ENCODE measurements around the gene ABCG1. TPM values are rescaled to one million over a fixed set of nuclear protein-coding genes. Genes with fewer than 3 reads are reported as not detected.

The ABCG1 gene
- total RNA-seq, 2 donors from 2014 or later = 15.4 to 24.4 TPM

GRCh38 chr21:42294273-42294880 is 75.4 kb downstream of the ABCG1 start:
- DNase-seq (ENCODE audit: low spot score in 2 of 2) (no peak), ATAC-seq (no peak)
- H3K9me3 Mint-ChIP-seq = no peaks in the 10 kb centered on the region
- peak overlapping the region in 1 of 2 donors; percentile 44 for H3K27ac Mint-ChIP-seq
- peaks cover 0 to 9% of the 10 kb centered on the region in 2 donors for H3K36me3 Mint-ChIP-seq

GRCh38 chr21:42295845-42296244 is 76.9 kb downstream of the ABCG1 start:
- ATAC-seq = no peak
- no peaks in the 10 kb centered on the region for H3K9me3 Mint-ChIP-seq

GRCh38 chr21:42296501-42296900 is 77.6 kb downstream of the ABCG1 start:
- no peak for DNase-seq (ENCODE audit: low spot score in 2 of 2)
- no peaks in the 10 kb centered on the region for H3K9me3 Mint-ChIP-seq
- peaks cover 0 to 6% of the 10 kb centered on the region in 2 donors for H3K36me3 Mint-ChIP-seq
- no peak for ATAC-seq
- no peak overlapping the region for H3K27ac Mint-ChIP-seq

More at GRCh38 chr21:42295845-42296244, 76.9 kb downstream of the ABCG1 start:
- DNase-seq (ENCODE audit: low spot score in 2 of 2) = no peak
- Mint-ChIP-seq H3K36me3 (peaks cover 0 to 6% of the 10 kb centered on the region in 2 donors), H3K27ac (peak overlapping the region in 1 of 2 donors; percentile 70)

DNA sequence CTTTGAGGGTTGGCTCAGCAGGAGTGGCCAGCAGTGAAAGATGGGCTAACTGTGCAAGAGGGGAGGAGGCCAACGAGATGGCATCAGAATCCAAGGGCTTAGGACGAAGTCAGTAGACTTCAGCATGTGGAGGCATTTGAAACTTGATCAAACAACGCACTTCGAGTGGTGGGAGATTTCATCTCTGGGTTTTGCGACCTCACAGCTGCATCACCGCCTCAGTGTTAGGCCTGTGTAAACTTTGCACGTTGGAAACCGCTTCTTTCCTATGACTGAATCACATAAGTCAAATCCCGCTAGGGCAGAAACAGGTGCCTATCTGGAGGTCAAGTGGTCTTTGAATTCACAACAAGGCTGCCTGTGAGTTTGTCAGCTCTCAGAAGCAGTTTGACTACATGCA is 78.4 kb downstream of the ABCG1 start:
- H3K9me3 Mint-ChIP-seq = no peaks in the 10 kb centered on the region
- DNase-seq (ENCODE audit: low spot score in 2 of 2) (no peak), ATAC-seq (no peak)
- peaks cover 0 to 6% of the 10 kb centered on the region in 2 donors for H3K36me3 Mint-ChIP-seq
- H3K27ac Mint-ChIP-seq = no peak overlapping the region

DNA sequence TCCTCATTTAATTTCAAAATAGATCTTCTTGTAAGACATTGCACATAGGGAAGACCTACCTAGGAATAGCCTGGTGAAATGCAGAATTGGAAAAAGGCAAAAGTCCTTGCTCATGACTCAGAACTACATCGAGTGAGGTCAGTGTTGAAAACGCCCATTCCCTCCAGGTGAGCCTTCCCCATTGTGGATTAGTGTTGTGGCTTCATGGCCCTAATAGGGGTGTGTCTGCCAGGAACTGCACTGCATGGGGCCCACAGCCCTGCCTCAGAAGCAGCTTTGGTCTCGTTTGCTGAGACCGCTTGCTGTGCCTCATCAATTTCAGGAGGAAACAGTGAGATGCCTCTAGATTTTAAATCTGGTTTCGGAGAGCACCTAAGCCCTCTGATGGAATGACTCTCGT is 79.3 kb downstream of the ABCG1 start:
- Mint-ChIP-seq H3K27ac (no peak overlapping the region), H3K9me3 (no peaks in the 10 kb centered on the region), H3K36me3 (peaks cover 0 to 6% of the 10 kb centered on the region in 2 donors)
- no peak for ATAC-seq
- no peak for DNase-seq (ENCODE audit: low spot score in 2 of 2)

GRCh38 chr21:42298657-42299056 is 79.7 kb downstream of the ABCG1 start:
- peaks cover 0 to 6% of the 10 kb centered on the region in 2 donors for H3K36me3 Mint-ChIP-seq
- no peak overlapping the region for H3K27ac Mint-ChIP-seq
- ATAC-seq = no peak
- DNase-seq (ENCODE audit: low spot score in 2 of 2) = no peak
- no peaks in the 10 kb centered on the region for H3K9me3 Mint-ChIP-seq

DNA sequence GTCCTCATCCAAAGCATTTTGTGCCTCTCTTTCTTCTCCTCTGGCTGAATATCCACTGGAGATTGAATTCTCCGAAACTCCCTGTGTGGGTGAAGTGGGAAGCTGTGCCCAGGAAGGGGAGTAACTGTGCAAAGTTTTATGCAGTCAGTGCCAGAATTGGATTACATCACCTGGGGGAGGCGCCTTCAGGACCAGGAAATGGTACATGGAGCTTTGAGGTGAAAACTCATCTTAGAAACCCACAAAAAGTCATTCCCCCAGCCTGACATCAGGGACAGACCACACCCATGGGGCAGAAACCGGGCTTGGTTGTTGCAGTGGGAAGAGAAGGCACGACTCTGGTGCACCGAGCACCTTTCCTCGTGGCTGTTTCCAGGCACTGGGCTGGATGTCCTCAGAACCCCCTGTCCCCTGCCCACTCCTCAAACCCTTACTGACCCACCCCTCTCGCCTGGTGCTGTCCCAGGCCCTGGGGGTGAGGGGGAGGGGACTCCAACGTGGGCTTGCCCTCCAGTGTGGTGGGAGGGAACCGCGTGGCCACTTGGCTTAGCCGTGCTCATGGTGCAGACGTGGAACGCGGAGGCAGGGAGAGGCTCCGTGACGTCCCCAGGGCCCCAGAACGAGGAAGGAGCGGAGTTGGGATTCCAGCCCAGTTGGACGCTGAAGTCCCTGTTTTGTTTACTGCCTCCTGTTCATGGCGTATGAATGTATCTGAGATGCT is 80.5 kb downstream of the ABCG1 start:
- peak; percentile 73 to 91 for ATAC-seq
- Mint-ChIP-seq H3K9me3 (no peaks in the 10 kb centered on the region), H3K36me3 (peaks cover 0 to 5% of the 10 kb centered on the region in 2 donors), H3K27ac (no peak overlapping the region)
- peak in 1 of 2 donors; percentile 40 for DNase-seq (ENCODE audit: low spot score in 2 of 2)

DNA sequence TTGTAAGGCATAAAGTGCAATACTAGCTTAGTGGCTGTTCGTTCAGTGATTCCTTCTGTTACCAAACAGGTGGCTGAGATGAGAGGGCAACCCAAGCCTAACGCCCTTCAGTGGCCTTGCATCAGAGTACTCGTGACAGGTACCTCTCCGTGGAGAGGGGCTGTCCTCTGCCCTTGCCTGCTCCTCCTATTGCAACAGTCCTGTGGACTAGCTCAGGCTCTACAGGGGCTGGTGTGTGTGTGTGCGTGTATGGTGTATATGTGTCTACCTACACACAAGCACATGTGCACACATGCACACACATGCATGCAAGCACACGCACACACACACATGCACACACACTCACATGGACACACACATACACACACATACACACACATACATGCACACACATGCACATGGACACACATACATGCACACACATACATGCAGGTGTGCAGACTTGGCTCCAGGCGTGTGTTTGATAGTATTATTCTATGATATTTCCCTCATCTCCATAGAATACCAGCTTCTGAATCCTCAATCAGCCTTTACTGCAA is 81.2 kb downstream of the ABCG1 start:
- no peak overlapping the region for H3K27ac Mint-ChIP-seq

DNA sequence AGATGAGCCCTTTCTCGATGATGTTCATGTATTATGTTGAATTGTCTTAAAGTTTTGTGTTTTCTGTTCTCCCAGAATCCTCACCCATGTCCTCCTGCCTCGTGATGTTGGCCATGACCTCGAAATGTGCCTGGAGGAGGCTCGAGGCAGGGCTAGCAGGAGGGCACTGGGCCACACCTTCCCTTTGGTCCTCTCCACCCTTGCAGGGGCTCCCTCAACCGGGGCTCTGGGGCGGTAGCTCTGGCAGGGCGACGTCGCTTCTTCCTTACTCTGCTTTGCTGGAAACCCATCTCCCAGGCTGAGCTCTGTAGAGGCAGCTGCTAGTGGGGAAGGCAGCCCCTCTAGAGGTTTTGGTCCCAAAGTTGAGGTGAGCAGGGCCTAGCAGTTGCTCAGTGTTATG is 82.0 kb downstream of the ABCG1 start:
- no peak for DNase-seq (ENCODE audit: low spot score in 2 of 2)
- no peak overlapping the region for H3K27ac Mint-ChIP-seq
- no peak for ATAC-seq
- H3K36me3 Mint-ChIP-seq = no peaks in the 10 kb centered on the region
- no peaks in the 10 kb centered on the region for H3K9me3 Mint-ChIP-seq

More for the DNA sequence above, 81.2 kb downstream of the ABCG1 start:
- Mint-ChIP-seq H3K36me3 (no peaks in the 10 kb centered on the region), H3K9me3 (no peaks in the 10 kb centered on the region)
- DNase-seq (ENCODE audit: low spot score in 2 of 2) = no peak
- no peak for ATAC-seq

DNA sequence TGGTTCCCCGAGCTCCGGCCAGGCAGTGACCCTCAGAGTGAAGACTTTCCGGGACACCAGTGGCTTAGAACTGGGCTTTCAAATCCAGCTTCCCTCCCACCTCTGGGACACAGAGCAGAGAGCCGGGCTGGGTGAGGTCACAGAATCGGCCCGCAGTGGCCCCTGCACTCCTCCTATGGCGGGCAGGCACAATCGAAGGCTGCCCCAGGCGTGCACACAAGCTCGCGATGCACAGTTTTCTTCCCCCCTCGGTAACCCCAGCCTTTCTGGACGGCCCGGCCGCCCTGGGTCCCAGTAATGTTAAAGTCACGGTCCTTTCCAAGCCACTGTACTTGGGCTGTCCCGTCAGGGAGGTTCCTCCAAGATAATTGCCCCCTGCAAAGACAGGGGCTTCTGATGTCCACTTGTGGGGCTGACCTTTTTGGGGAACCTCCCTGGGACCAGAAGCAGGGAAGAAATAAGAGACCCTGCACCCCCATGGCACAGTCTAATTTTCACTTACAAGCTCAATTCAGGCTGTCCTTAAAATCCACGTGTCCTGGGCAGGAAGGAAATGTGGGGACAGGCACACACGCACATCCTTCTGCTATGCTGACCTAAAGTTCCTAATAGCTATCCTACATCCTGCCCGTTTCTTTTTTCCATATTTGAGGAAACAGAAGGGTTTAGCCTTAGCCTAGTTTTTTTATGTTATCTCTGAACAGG is 82.6 kb downstream of the ABCG1 start:
- H3K9me3 Mint-ChIP-seq = no peaks in the 10 kb centered on the region
- DNase-seq (ENCODE audit: low spot score in 2 of 2) (no peak), ATAC-seq (no peak)
- no peak overlapping the region for H3K27ac Mint-ChIP-seq
- H3K36me3 Mint-ChIP-seq = no peaks in the 10 kb centered on the region

DNA sequence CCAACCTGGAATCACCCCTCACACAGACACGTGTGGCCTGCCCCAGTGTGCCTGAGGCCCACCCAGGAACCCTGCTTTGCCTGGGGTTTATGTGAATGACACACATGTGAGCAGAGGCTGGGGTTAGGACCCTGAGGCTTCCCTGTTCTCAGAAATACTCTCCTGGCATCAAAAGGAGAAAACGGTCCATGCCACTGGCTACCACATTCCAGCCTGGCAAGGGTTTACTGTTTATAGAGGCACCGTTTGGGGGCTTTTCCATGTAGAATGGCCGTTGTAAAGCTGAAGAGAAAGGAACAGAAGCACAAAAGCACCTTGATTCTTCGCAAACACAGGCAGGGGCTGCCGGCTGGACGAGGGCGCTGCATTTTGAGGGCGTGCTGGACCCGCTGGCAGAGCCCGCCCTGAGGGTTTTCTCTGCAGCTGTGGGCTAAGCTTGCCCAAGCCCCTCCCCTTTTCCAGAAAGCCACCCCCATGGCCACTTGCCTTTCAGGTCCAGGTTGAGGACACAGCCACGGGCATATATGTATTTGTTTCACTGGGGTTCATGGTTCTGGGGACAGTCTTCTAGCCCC is 83.2 kb downstream of the ABCG1 start:
- no peak overlapping the region for H3K27ac Mint-ChIP-seq
- no peaks in the 10 kb centered on the region for H3K9me3 Mint-ChIP-seq
- no peaks in the 10 kb centered on the region for H3K36me3 Mint-ChIP-seq
- ATAC-seq = no peak
- DNase-seq (ENCODE audit: low spot score in 2 of 2) = no peak

DNA sequence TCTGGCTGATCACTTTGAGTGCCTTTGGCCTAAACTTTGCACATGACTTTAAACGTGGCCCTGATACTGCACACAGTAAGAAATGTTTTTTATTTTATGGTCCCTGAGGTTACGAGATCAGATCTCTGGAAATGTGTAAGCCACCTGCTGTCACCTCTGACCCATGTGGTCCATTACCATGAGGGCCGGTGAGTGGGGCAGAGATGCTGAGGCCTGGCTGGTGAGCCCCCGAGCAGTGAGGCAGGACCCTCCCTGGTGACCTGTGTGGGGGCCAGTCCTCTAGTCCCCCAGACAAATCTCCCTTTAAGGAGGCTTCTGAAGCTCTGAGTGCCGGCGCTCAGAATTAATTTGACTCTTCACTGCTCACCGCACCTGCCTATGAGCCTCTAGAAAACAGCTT is 83.9 kb downstream of the ABCG1 start:
- no peaks in the 10 kb centered on the region for H3K36me3 Mint-ChIP-seq
- ATAC-seq (no peak), DNase-seq (ENCODE audit: low spot score in 2 of 2) (no peak)
- no peak overlapping the region for H3K27ac Mint-ChIP-seq
- H3K9me3 Mint-ChIP-seq = no peaks in the 10 kb centered on the region

- ATAC-seq (no peak), DNase-seq (ENCODE audit: low spot score in 2 of 2) (no peak)
- Mint-ChIP-seq H3K9me3 (no peaks in the 10 kb centered on the region), H3K27ac (no peak overlapping the region), H3K36me3 (no peaks in the 10 kb centered on the region)
Observed at GRCh38 chr21:42303443-42303842, 84.5 kb downstream of the ABCG1 start.

- DNase-seq (ENCODE audit: low spot score in 2 of 2) (peak in 1 of 2 donors; percentile 20), ATAC-seq (no peak)
- no peaks in the 10 kb centered on the region for H3K36me3 Mint-ChIP-seq
- no peak overlapping the region for H3K27ac Mint-ChIP-seq
- H3K9me3 Mint-ChIP-seq = no peaks in the 10 kb centered on the region
Observed at GRCh38 chr21:42304556-42305454, 85.9 kb downstream of the ABCG1 start.

DNA sequence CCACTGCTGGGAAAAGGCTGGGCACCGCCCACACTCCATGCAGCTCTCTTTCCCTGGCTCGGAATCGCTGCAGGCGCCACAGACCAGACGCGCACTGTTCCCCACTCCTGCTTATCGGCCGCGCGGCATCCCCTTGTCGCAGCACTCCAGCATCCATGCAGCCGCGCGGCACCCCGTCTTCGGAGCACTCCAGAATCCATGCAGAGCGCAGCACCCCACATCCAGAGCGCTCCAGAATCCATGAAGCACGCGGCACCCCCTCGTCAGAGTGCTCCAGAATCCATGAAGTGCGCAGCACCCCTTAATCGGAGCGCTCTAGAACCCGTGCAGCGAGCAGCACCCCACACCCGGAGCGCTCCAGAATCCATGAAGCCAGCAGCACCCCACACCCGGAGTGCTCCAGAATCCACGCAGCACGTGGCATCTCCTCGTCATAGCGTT is 86.8 kb downstream of the ABCG1 start:
- no peaks in the 10 kb centered on the region for H3K9me3 Mint-ChIP-seq

More for the DNA sequence above, 86.8 kb downstream of the ABCG1 start:
- Mint-ChIP-seq H3K27ac (no peak overlapping the region), H3K36me3 (no peaks in the 10 kb centered on the region)
- ATAC-seq (no peak), DNase-seq (ENCODE audit: low spot score in 2 of 2) (peak in 1 of 2 donors; percentile 26)
